ENCODE data around the gene SLC39A8. TPM values are rescaled to one million over a fixed set of nuclear protein-coding genes. Genes with fewer than 3 reads are reported as not detected.

Gene SLC39A8
- polyA plus RNA-seq, 1 of the 3 experiments (the other 2 are of a cell fraction) = 1.5 TPM

DNA sequence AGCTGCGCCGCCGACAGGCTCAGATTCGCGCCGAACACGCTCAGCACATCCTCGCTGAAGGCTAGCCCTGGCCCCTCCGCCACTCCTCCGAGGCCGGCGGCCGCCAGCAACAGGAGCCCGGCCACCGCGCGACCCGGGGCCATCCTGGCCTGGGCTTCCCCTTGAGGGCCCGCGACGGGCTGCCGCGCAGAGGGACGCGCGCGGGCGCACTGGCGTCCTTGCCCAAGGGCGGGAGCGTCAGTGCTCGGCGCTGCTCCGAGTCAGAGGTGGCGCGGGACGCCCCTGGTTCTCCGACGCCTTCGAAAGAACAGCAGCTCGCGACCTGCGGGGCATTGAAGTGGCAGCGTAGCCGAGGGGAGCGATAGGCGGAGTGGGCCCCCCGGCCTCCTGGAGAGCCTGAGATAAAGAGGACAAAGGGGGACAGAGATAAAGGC is 745 bp downstream of the SLC39A8 start (continued):
- TF ChIP-seq EZH2phosphoT487 (IDR thresholded peaks at IDR 0.05; ENCODE audit: borderline replicate concordance, low read depth) = no peak
- TF ChIP-seq RFX5 (IDR thresholded peaks at IDR 0.05; ENCODE audit: low read length) = no peak
- no peak for TF ChIP-seq SIN3A (IDR thresholded peaks at IDR 0.05; ENCODE audit: borderline replicate concordance, low read depth, low read length)
- no peak for TF ChIP-seq JUND (IDR thresholded peaks at IDR 0.05)
- no peak for TF ChIP-seq TEAD4 (IDR thresholded peaks at IDR 0.05; ENCODE audit: borderline replicate concordance, insufficient read depth)
- TF ChIP-seq MEF2A (IDR thresholded peaks at IDR 0.05; ENCODE audit: borderline replicate concordance, low read depth) = no peak
- no peak for TF ChIP-seq SMC3 (IDR thresholded peaks at IDR 0.05; ENCODE audit: low read depth, low read length)
- no peak for TF ChIP-seq TAF1 (IDR thresholded peaks at IDR 0.05; ENCODE audit: borderline replicate concordance, low read depth, low read length)
- TF ChIP-seq, protein P1, sequence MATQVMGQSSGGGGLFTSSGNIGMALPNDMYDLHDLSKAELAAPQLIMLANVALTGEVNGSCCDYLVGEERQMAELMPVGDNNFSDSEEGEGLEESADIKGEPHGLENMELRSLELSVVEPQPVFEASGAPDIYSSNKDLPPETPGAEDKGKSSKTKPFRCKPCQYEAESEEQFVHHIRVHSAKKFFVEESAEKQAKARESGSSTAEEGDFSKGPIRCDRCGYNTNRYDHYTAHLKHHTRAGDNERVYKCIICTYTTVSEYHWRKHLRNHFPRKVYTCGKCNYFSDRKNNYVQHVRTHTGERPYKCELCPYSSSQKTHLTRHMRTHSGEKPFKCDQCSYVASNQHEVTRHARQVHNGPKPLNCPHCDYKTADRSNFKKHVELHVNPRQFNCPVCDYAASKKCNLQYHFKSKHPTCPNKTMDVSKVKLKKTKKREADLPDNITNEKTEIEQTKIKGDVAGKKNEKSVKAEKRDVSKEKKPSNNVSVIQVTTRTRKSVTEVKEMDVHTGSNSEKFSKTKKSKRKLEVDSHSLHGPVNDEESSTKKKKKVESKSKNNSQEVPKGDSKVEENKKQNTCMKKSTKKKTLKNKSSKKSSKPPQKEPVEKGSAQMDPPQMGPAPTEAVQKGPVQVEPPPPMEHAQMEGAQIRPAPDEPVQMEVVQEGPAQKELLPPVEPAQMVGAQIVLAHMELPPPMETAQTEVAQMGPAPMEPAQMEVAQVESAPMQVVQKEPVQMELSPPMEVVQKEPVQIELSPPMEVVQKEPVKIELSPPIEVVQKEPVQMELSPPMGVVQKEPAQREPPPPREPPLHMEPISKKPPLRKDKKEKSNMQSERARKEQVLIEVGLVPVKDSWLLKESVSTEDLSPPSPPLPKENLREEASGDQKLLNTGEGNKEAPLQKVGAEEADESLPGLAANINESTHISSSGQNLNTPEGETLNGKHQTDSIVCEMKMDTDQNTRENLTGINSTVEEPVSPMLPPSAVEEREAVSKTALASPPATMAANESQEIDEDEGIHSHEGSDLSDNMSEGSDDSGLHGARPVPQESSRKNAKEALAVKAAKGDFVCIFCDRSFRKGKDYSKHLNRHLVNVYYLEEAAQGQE (IDR thresholded peaks at IDR 0.05; ENCODE audit: low read depth, low read length) = no peak
- TF ChIP-seq NRF1 (IDR thresholded peaks at IDR 0.05; ENCODE audit: low read depth, low read length) = peak; percentile 47; the same call in 1 of the 2 replicates
- no peak for TF ChIP-seq RAD21 (IDR thresholded peaks at IDR 0.05; ENCODE audit: low read length)
- TF ChIP-seq FOXM1 (IDR thresholded peaks at IDR 0.05; ENCODE audit: low read depth) = no peak

DNA sequence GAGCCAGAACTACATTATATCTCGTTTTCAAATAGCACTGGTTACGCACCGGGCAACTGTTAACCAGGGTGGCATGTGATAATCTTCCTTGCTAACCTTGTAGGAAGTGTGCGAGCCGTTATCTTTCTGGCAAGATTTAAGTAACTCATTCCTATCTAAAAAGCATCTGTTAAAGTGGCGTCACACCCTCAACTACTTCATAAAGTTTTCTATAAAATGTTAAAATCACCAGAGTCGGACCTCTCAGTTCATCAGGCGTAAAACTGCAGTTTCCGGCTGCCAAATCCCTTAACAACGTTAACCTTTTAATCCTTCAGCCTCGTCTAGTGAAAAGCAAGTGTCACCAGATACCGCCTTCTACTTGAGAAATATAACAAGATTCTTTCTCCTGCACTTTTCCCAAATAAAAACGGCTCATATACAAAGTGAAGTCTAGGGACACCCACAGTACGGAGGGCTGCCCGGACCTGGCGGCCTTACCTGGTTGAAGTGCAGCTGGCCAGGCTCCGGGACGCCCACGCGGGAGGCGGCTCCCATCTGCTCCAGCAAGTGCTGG is 1.2 kb downstream of the SLC39A8 start:
- H3K4me2 ChIP-seq = peak overlapping the region; percentile 98
- no peaks in the 10 kb centered on the region for H3F3A ChIP-seq (replicated peaks; ENCODE audit: insufficient read depth)
- peak overlapping the region; percentile 100 for H2AFZ ChIP-seq (ENCODE audit: low read depth)
- H3K4me3 ChIP-seq (ENCODE audit: low read depth in 2 of 2, low read length in 1 of 2) = peak overlapping the region; percentile 71 to 78
- H3K27ac ChIP-seq (ENCODE audit: low read depth in 2 of 2, low read length in 1 of 2) = no peak overlapping the region; a peak in 1 of 4 replicates
- H3K9me3 ChIP-seq = no peaks in the 10 kb centered on the region
- H3K36me3 ChIP-seq (replicated peaks in 1 of 2; ENCODE audit: control insufficient read depth in 1 of 2, insufficient read depth in 2 of 2, low read length in 1 of 2) = no peaks in the 10 kb centered on the region
- no peak for DNase-seq
- no peaks in the 10 kb centered on the region for H3K27me3 ChIP-seq (ENCODE audit: insufficient read depth)
- CTCF ChIA-PET = interaction anchor here (1.1 to 1.4 kb wide), 2 partner anchors 14 to 57 kb away, joined by 3 read pairs; no protein-coding TSS in a partner anchor
- 19% methylated on average over 21 of the region's 21 CpGs for WGBS (ENCODE audit: low lambda C conversion rate)
- H3K79me2 ChIP-seq (ENCODE audit: insufficient read depth) = no peaks in the 10 kb centered on the region
- peak overlapping the region; percentile 58; the same call in 1 of the 2 replicates for H3K9ac ChIP-seq
- peaks cover 0 to 9% of the 10 kb centered on the region in 2 experiments; a peak in 1 of 4 replicates for H3K4me1 ChIP-seq (ENCODE audit: control insufficient read depth in 1 of 2, insufficient read depth in 2 of 2, low read depth in 1 of 2, low read length in 1 of 2)
- POLR2A ChIA-PET = no interaction called here
- no peaks in the 10 kb centered on the region for H3K9me2 ChIP-seq
- H4K20me1 ChIP-seq (ENCODE audit: insufficient read depth) = no peaks in the 10 kb centered on the region
- TF ChIP-seq MXI1 (IDR thresholded peaks at IDR 0.05; ENCODE audit: low read depth, low read length) (0 out of 2 replicates have a peak, but pooled peaks have one; percentile 41), GATA2 (CRISPR knock-in tag; IDR thresholded peaks at IDR 0.05) (no peak), RCOR1 (IDR thresholded peaks at IDR 0.05; ENCODE audit: low read length) (no peak), SMC3 (IDR thresholded peaks at IDR 0.05; ENCODE audit: low read depth, low read length) (no peak), RFX5 (IDR thresholded peaks at IDR 0.05; ENCODE audit: low read length) (no peak), NRF1 (IDR thresholded peaks at IDR 0.05; ENCODE audit: low read depth, low read length) (no peak), CHD2 (IDR thresholded peaks at IDR 0.05; ENCODE audit: low read length, partially characterized antibody) (peak; percentile 11), TCF12 (IDR thresholded peaks at IDR 0.05) (no peak), RXRA (IDR thresholded peaks at IDR 0.05; ENCODE audit: borderline replicate concordance, low read depth) (no peak), TEAD4 (IDR thresholded peaks at IDR 0.05; ENCODE audit: borderline replicate concordance, insufficient read depth) (no peak), MEF2A (IDR thresholded peaks at IDR 0.05; ENCODE audit: borderline replicate concordance, low read depth) (no peak), SIN3A (IDR thresholded peaks at IDR 0.05; ENCODE audit: borderline replicate concordance, low read depth, low read length) (no peak)
- TF ChIP-seq, protein P2, sequence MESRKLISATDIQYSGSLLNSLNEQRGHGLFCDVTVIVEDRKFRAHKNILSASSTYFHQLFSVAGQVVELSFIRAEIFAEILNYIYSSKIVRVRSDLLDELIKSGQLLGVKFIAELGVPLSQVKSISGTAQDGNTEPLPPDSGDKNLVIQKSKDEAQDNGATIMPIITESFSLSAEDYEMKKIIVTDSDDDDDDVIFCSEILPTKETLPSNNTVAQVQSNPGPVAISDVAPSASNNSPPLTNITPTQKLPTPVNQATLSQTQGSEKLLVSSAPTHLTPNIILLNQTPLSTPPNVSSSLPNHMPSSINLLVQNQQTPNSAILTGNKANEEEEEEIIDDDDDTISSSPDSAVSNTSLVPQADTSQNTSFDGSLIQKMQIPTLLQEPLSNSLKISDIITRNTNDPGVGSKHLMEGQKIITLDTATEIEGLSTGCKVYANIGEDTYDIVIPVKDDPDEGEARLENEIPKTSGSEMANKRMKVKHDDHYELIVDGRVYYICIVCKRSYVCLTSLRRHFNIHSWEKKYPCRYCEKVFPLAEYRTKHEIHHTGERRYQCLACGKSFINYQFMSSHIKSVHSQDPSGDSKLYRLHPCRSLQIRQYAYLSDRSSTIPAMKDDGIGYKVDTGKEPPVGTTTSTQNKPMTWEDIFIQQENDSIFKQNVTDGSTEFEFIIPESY (IDR thresholded peaks at IDR 0.05; ENCODE audit: borderline replicate concordance, low read depth) = no peak
- TF ChIP-seq, protein P3, sequence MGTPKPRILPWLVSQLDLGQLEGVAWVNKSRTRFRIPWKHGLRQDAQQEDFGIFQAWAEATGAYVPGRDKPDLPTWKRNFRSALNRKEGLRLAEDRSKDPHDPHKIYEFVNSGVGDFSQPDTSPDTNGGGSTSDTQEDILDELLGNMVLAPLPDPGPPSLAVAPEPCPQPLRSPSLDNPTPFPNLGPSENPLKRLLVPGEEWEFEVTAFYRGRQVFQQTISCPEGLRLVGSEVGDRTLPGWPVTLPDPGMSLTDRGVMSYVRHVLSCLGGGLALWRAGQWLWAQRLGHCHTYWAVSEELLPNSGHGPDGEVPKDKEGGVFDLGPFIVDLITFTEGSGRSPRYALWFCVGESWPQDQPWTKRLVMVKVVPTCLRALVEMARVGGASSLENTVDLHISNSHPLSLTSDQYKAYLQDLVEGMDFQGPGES (IDR thresholded peaks at IDR 0.05; ENCODE audit: low read depth, low read length) = no peak
